Astrocyte (in vitro differentiated cells and primary cell): ENCODE data around the gene GNB1L. TPM values are rescaled to one million over a fixed set of nuclear protein-coding genes. Genes with fewer than 3 reads are reported as not detected.

Source experiments
- DNase-seq: peaks from one replicate; pipeline ENCODE4 v3.0.0-alpha.2; 2010; ENCODE audit warnings: low read depth
- FAIRE-seq: peaks from 2 replicates; lab custom pipeline; 2011; peaks lifted over from hg19 to GRCh38; lab: Jason Lieb, UNC
- H2AFZ ChIP-seq: 2 replicates; pipeline ENCODE4 v1.6.0; 2012; ENCODE audit warnings: low read depth, low read length, inconsistent platforms
- H3K27ac ChIP-seq: 2 replicates; pipeline ENCODE4 v1.5.1; 2011; ENCODE audit warnings: low read depth, low read length, inconsistent platforms
- H3K27me3 ChIP-seq: 2 replicates; pipeline ENCODE4 v1.6.0; 2011; ENCODE audit warnings: low read length, inconsistent platforms; ENCODE audit not compliant: insufficient read depth
- H3K36me3 ChIP-seq: 2 replicates; pipeline ENCODE4 v1.5.1; 2011; ENCODE audit warnings: low read length, inconsistent platforms; ENCODE audit not compliant: insufficient read depth
- H3K4me1 ChIP-seq: 2 replicates; pipeline ENCODE4 v1.5.1; 2011; ENCODE audit warnings: low read length, inconsistent platforms; ENCODE audit not compliant: insufficient read depth
- H3K4me2 ChIP-seq: 2 replicates; pipeline ENCODE4 v1.6.0; 2012; ENCODE audit warnings: low read length, inconsistent platforms
- H3K4me3 ChIP-seq: 2 replicates; pipeline ENCODE4 v1.5.1; 2011; ENCODE audit warnings: low read depth, mild to moderate bottlenecking, low read length, inconsistent platforms; ENCODE audit not compliant: insufficient read depth
- H3K79me2 ChIP-seq: 2 replicates; pipeline ENCODE4 v1.6.0; 2012; ENCODE audit warnings: mild to moderate bottlenecking, low read length, inconsistent platforms; ENCODE audit not compliant: insufficient read depth
- H3K9ac ChIP-seq: 2 replicates; pipeline ENCODE4 v1.6.0; 2012; ENCODE audit warnings: mild to moderate bottlenecking, low read length, inconsistent platforms
- H3K9me3 ChIP-seq: 2 replicates; pipeline ENCODE4 v1.5.1; 2012; ENCODE audit warnings: low read depth, mild to moderate bottlenecking, low read length, inconsistent platforms; ENCODE audit not compliant: insufficient read depth
- H4K20me1 ChIP-seq: 2 replicates; pipeline ENCODE4 v1.6.0; 2012; ENCODE audit warnings: low read length, inconsistent platforms; ENCODE audit not compliant: insufficient read depth
- H3K27ac Mint-ChIP-seq: one replicate; pipeline ENCODE4 v1.8.0; 2021; ENCODE audit warnings: mild to moderate bottlenecking, mixed read lengths; ENCODE audit not compliant: unreplicated experiment
- H3K27me3 Mint-ChIP-seq: one replicate; pipeline ENCODE4 v1.8.0; 2021; ENCODE audit warnings: low read depth, mixed read lengths; ENCODE audit not compliant: unreplicated experiment
- H3K36me3 Mint-ChIP-seq: one replicate; pipeline ENCODE4 v1.8.0; 2021; ENCODE audit warnings: low read depth, mixed read lengths; ENCODE audit not compliant: unreplicated experiment
- H3K4me1 Mint-ChIP-seq: one replicate; pipeline ENCODE4 v1.8.0; 2021; ENCODE audit warnings: low read depth, mixed read lengths; ENCODE audit not compliant: unreplicated experiment
- H3K4me3 Mint-ChIP-seq: one replicate; pipeline ENCODE4 v1.8.0; 2021; ENCODE audit warnings: mild to moderate bottlenecking, moderate library complexity, mixed read lengths; ENCODE audit not compliant: unreplicated experiment
- H3K9me3 Mint-ChIP-seq: one replicate; pipeline ENCODE4 v1.8.0; 2021; ENCODE audit warnings: mild to moderate bottlenecking, mixed read lengths; ENCODE audit not compliant: unreplicated experiment
- EZH2 ChIP-seq: IDR thresholded peaks from 2 replicates; pipeline ENCODE4 v1.6.1; 2012; ENCODE audit warnings: mild to moderate bottlenecking, low read length, inconsistent platforms; ENCODE audit not compliant: insufficient read depth
- total RNA-seq: library from RNA; stranded (reverse); gene quantifications from 2 replicates; pipeline ENCODE4 v1.2.1, GENCODE V29; 2021
- TF ChIP-seq, protein P1 (sequence below): IDR thresholded peaks from 2 replicates; pipeline ENCODE4 v1.5.1; 2011; ENCODE audit warnings: low read depth, mild to moderate bottlenecking, inconsistent platforms, low read length, moderate library complexity; ENCODE audit not compliant: insufficient read depth

GNB1L gene
- total RNA-seq, 1 donor from 2014 or later: 14.3 TPM

- no peaks in the 10 kb centered on the region for H3K9me3 ChIP-seq
- DNase-seq: no peak
- H3K4me1 ChIP-seq: peaks cover 29% of the 10 kb centered on the region
- H3K79me2 ChIP-seq: no peaks in the 10 kb centered on the region
- H3K9me3 Mint-ChIP-seq: no peaks in the 10 kb centered on the region
- H3K36me3 Mint-ChIP-seq: peaks cover 1% of the 10 kb centered on the region
- no peaks in the 10 kb centered on the region for H3K27me3 ChIP-seq
- H4K20me1 ChIP-seq: no peaks in the 10 kb centered on the region
- no peak overlapping the region for H3K4me3 Mint-ChIP-seq
- H3K36me3 ChIP-seq: no peaks in the 10 kb centered on the region
- H3K4me1 Mint-ChIP-seq: peaks cover 22% of the 10 kb centered on the region
- TF ChIP-seq EZH2: no peak
- TF ChIP-seq, protein P1, sequence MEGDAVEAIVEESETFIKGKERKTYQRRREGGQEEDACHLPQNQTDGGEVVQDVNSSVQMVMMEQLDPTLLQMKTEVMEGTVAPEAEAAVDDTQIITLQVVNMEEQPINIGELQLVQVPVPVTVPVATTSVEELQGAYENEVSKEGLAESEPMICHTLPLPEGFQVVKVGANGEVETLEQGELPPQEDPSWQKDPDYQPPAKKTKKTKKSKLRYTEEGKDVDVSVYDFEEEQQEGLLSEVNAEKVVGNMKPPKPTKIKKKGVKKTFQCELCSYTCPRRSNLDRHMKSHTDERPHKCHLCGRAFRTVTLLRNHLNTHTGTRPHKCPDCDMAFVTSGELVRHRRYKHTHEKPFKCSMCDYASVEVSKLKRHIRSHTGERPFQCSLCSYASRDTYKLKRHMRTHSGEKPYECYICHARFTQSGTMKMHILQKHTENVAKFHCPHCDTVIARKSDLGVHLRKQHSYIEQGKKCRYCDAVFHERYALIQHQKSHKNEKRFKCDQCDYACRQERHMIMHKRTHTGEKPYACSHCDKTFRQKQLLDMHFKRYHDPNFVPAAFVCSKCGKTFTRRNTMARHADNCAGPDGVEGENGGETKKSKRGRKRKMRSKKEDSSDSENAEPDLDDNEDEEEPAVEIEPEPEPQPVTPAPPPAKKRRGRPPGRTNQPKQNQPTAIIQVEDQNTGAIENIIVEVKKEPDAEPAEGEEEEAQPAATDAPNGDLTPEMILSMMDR: no peak
- FAIRE-seq: no peak
- no peak overlapping the region for H3K9ac ChIP-seq
- no peak overlapping the region for H3K27ac ChIP-seq
- no peak overlapping the region for H3K4me3 ChIP-seq
- no peak overlapping the region for H3K4me2 ChIP-seq
- H2AFZ ChIP-seq: no peak overlapping the region
- no peak overlapping the region for H3K27ac Mint-ChIP-seq
- H3K27me3 Mint-ChIP-seq: no peaks in the 10 kb centered on the region
Measured at GRCh38 chr22:19885841-19886592, 31.3 kb upstream of the GNB1L start.

DNA sequence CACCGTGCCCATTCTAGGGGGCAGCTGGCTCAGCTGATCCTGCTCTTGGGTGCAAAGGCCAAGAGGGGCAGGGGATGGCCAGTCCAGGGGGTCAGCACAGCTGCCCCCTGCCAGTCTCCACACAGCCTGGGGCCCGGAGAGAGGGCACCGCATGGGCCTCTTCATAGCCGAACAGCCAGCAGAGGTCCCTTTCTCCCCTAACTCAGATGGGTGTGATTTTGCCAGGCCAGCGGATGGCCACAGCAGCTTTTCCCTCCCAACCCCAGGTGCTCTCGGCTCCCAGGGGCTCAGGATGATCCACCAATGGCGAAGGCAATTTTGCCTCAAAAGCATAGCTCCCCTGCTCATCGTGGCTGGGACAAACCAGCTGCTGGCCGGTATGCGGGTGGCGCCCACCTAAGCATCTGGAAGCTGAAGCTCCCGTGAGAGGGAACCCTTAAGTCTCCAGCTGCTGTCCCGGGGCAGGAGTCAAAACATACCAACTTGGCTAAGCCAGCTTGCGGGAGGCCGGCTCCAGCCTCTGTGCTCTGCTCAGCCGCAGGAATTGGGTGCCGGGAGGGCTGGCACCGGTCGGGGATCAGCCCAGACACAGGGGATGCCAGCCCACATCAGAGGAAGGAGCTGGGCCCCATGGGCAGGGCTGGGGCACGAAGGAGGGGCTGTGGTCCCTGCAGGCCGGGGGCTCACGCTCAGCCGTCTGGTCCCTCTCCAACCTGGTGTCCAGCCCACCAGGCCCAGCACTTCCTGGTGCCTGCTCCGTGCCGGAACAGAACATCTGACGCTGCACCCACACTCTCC lies 30.5 kb upstream of the GNB1L start:
- no peaks in the 10 kb centered on the region for H3K9me3 Mint-ChIP-seq
- H3K36me3 Mint-ChIP-seq: peaks cover 1% of the 10 kb centered on the region
- Histone ChIP-seq H2AFZ (no peak overlapping the region), H3K4me1 (peaks cover 31% of the 10 kb centered on the region), H3K4me3 (no peak overlapping the region), H4K20me1 (no peaks in the 10 kb centered on the region), H3K4me2 (no peak overlapping the region), H3K9ac (no peak overlapping the region), H3K79me2 (peaks cover 5% of the 10 kb centered on the region), H3K27ac (no peak overlapping the region), H3K36me3 (no peaks in the 10 kb centered on the region), H3K27me3 (no peaks in the 10 kb centered on the region), H3K9me3 (no peaks in the 10 kb centered on the region)
- TF ChIP-seq, protein P1: no peak
- no peak for TF ChIP-seq EZH2
- DNase-seq: no peak
- H3K4me3 Mint-ChIP-seq: no peak overlapping the region
- peaks cover 25% of the 10 kb centered on the region for H3K4me1 Mint-ChIP-seq
- H3K27ac Mint-ChIP-seq: no peak overlapping the region
- no peak for FAIRE-seq
- no peaks in the 10 kb centered on the region for H3K27me3 Mint-ChIP-seq
